HG02852 (cell line): ENCODE results near the gene BMP6.
A peak's percentile ranks its signal among the peaks of the same experiment; 100 is the strongest.

ENCODE experiments used
- ATAC-seq: cut with Tn5 transposase; IDR thresholded peaks from one replicate; pipeline ENCODE4 v1.9.1; 2021; ENCODE audit warnings: mild to moderate bottlenecking, moderate library complexity; ENCODE audit not compliant: unreplicated experiment

The BMP6 gene

GRCh38 chr6:7725849-7726415 lies at the start of gene BMP6:
TSS of gene BMP6 (plus strand) at chr6:7726099. CDS start at chr6:7726956, 857 bp downstream.
- peak; percentile 73 for ATAC-seq

- ATAC-seq, result no peak
These were observed 48.7 kb upstream of the BMP6 start for GRCh38 chr6:7677229-7677628.

GRCh38 chr6:7680393-7681075 lies 45.4 kb upstream of the BMP6 start:
- no peak for ATAC-seq

GRCh38 chr6:7681449-7681848 lies 44.5 kb upstream of the BMP6 start:
- no peak for ATAC-seq

- no peak for ATAC-seq
These were observed 41.8 kb upstream of the BMP6 start for GRCh38 chr6:7684076-7684475.

- no peak for ATAC-seq
These were observed 41.1 kb upstream of the BMP6 start for GRCh38 chr6:7684843-7685242.

GRCh38 chr6:7685276-7685675 lies 40.6 kb upstream of the BMP6 start:
- ATAC-seq, result no peak

GRCh38 chr6:7687145-7688111 lies 38.5 kb upstream of the BMP6 start:
- no peak for ATAC-seq

- ATAC-seq, result no peak
These were observed 34.9 kb upstream of the BMP6 start for GRCh38 chr6:7691021-7691420.

- no peak for ATAC-seq
These were observed 34.0 kb upstream of the BMP6 start for GRCh38 chr6:7691675-7692452.

- ATAC-seq, result no peak
These were observed 33.5 kb upstream of the BMP6 start for GRCh38 chr6:7692453-7692784.

GRCh38 chr6:7693827-7694226 lies 32.1 kb upstream of the BMP6 start:
- no peak for ATAC-seq

- ATAC-seq, result no peak
These were observed 29.8 kb upstream of the BMP6 start for GRCh38 chr6:7696061-7696460.

GRCh38 chr6:7697432-7697819 lies 28.5 kb upstream of the BMP6 start:
- no peak for ATAC-seq

- no peak for ATAC-seq
These were observed 27.9 kb upstream of the BMP6 start for GRCh38 chr6:7697820-7698623.

GRCh38 chr6:7701212-7701834 lies 24.6 kb upstream of the BMP6 start:
- no peak for ATAC-seq

- ATAC-seq, result no peak
These were observed 22.7 kb upstream of the BMP6 start for GRCh38 chr6:7703148-7703680.

GRCh38 chr6:7705483-7705882 lies 20.4 kb upstream of the BMP6 start:
- no peak for ATAC-seq

- ATAC-seq, result no peak
These were observed 19.6 kb upstream of the BMP6 start for GRCh38 chr6:7706269-7706668.

- ATAC-seq, result no peak
These were observed 18.1 kb upstream of the BMP6 start for GRCh38 chr6:7707787-7708186.
